Mucosa of stomach (tissue), 1 donor: ENCODE measurements around the gene DNAJC8.

ENCODE experiments used
- H3K27me3 ChIP-seq: one replicate; pipeline ENCODE4 v1.7.0; 2013; ENCODE audit warnings: mild to moderate bottlenecking, low read length; ENCODE audit not compliant: control insufficient read depth, insufficient read depth
- H3K36me3 ChIP-seq: one replicate; pipeline ENCODE4 v1.7.0; 2013; ENCODE audit warnings: low read length; ENCODE audit not compliant: control insufficient read depth, insufficient read depth
- H3K4me1 ChIP-seq: one replicate; pipeline ENCODE4 v1.7.0; 2013; ENCODE audit warnings: mild to moderate bottlenecking, low read length; ENCODE audit not compliant: control insufficient read depth, insufficient read depth
- H3K4me3 ChIP-seq: one replicate; pipeline ENCODE4 v1.7.0; 2013; ENCODE audit warnings: low read length
- H3K9ac ChIP-seq: one replicate; pipeline ENCODE4 v1.7.0; 2013; ENCODE audit warnings: mild to moderate bottlenecking, low read length, moderate library complexity
- H3K9me3 ChIP-seq: one replicate; pipeline ENCODE4 v1.7.0; 2013; ENCODE audit warnings: mild to moderate bottlenecking, low read length, moderate library complexity; ENCODE audit not compliant: control insufficient read depth
- donor health status: Pancreatic carcinoma.

Gene DNAJC8, protein sequence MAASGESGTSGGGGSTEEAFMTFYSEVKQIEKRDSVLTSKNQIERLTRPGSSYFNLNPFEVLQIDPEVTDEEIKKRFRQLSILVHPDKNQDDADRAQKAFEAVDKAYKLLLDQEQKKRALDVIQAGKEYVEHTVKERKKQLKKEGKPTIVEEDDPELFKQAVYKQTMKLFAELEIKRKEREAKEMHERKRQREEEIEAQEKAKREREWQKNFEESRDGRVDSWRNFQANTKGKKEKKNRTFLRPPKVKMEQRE

DNA sequence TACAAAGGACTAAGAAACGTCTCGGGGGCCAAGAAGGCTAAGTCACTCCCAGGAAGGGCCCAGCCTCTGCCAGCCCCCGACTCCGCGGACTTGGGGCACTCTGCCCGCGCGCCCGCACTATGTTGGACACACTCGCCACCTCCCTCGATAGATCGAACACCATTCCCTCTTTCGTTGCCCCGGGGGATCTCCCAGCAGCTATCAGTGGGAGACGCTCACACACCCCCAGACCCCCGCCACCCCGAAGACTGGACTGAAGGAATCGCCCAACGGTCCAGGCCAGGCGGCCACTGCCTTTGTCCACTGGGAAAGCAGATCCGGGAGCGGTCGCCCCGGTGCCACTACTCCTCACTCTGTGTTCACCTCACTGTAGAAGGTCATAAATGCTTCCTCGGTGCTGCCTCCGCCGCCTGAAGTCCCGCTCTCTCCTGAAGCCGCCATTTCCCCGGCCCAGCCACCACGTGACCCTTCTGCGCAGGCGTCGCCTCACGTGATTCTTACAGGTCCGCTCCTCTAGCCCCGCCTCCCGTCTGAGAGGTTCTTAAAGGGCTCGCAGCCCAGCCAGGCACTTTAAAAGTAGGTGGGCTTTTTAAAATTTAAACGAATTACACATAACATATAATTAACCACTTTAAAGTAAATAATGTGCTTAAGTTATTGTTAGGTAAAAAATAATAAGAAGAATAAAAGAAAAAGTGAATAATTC is at the start of gene DNAJC8:
TSS of gene DNAJC8 (minus strand) at position 472 of the 706 bp plus-strand sequence. CDS start at position 441, 31 bp downstream.
- H3K9ac ChIP-seq = peak within 1 kb of the TSS; percentile 94
- H3K27me3 ChIP-seq = no peaks in the 10 kb centered on the region
- H3K4me3 ChIP-seq = peak within 1 kb of the TSS; percentile 86
- peaks cover 17% of the 10 kb centered on the region for H3K4me1 ChIP-seq
- H3K9me3 ChIP-seq = no peaks in the 10 kb centered on the region
- H3K36me3 ChIP-seq = no peaks in the 10 kb centered on the region

DNA sequence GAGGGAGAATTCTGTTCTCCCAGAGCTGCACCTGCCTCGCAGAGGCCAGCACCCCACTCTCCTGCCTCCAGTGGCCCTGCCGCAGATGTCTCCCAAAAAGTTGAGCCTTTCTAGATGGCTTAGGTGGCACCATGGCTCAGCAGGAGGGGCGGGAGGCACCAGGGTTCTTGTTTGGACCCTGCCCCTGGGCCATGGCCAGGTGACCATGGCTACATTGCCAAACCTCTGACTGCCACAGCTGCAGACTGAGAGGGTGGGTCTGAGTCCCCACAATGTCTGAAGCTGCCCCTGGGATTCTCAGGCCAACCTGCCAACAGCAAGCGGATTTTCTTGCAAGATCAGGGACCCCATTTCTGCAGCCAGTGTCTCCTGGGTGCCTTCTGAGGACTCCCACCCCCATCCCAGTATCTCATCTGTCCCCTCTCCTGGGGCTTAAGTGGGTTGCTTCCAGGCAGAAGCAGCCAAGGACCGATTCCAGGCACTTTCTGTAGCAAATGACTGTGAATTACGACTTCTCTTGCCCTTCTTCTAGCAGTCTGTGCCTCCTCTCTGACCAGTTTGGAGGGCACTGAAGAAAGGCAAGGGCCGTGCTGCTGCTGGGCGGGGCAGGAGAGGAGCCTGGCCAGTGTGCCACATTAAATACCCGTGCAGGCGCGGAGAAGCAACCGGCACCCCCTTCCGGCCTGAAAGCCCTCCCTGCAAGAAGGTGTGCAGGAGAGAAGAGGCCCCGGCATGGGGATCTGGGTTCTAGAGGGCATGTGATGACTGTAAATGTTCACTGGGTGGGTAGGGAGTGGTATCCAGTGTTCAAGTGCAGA is 49.0 kb upstream of the DNAJC8 start:
- Histone ChIP-seq H3K27me3 (no peaks in the 10 kb centered on the region), H3K9ac (no peak overlapping the region), H3K9me3 (no peaks in the 10 kb centered on the region), H3K4me3 (no peak overlapping the region), H3K36me3 (peaks cover 4% of the 10 kb centered on the region), H3K4me1 (no peaks in the 10 kb centered on the region)

DNA sequence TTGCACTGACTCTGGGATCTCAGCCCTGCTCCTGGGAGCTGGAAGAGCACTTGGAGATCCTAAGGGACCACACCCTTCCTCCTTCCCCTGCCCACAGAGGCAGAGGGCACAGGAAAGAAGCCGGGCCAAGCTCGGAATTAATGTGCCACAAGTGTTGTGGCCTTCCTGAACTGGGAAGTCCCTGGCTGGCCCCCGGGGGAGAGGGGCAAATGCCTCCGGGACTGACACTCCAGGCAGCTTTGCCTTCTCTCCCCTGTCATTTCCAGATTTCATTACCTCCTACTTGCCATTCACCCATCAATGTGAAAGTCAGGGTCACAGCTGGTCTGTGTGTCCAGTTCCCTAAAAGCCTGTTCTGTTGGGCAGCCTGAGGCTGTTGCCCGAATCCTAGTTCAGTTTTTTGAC is 48.1 kb upstream of the DNAJC8 start:
- no peaks in the 10 kb centered on the region for H3K27me3 ChIP-seq
- H3K36me3 ChIP-seq = peaks cover 4% of the 10 kb centered on the region
- no peaks in the 10 kb centered on the region for H3K4me1 ChIP-seq
- H3K9ac ChIP-seq = no peak overlapping the region
- no peak overlapping the region for H3K4me3 ChIP-seq
- H3K9me3 ChIP-seq = no peaks in the 10 kb centered on the region

DNA sequence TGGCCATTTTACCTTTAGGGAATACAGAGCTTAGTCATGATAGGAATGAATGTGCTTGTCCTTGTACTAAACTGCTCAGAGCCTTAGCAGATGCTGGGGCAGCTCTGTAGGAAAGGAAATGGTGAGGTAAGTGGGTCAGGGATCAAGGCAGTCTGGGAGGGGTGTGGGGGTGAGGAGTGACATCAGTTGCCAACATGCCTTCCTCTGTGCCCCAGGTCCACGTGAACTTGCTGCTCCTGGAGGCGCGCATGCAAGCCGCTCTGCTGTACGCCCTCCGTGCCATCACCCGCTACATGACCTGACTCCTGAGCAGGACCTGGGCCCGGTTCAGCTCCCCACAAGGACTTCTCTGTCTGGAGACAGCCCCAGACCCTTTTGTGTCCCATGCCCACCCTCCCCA is 47.7 kb upstream of the DNAJC8 start:
- peaks cover 4% of the 10 kb centered on the region for H3K36me3 ChIP-seq
- H3K9ac ChIP-seq = no peak overlapping the region
- H3K9me3 ChIP-seq = no peaks in the 10 kb centered on the region

DNA sequence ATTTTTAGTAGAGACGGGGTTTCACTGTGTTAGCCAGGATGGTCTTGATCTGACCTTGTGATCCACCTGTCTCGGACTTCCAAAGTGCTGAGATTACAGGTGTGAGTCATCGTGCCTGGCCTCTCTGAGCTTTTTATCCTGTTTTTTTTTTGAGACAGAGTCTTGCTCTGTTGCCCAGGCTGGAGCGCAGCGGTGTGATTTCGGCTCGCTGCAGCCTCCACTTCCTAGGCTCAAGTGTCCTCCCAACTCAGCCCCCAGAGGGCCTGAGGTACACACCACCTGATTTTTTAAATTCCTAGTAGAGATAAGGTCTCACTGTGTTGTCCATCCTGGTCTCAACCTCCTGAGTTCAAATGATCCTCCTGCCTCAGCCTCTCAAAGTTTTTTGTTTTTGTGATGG is 46.9 kb upstream of the DNAJC8 start:
- peaks cover 5% of the 10 kb centered on the region for H3K36me3 ChIP-seq
- no peaks in the 10 kb centered on the region for H3K4me1 ChIP-seq
- H3K4me3 ChIP-seq = no peak overlapping the region
- H3K9ac ChIP-seq = no peak overlapping the region
- no peaks in the 10 kb centered on the region for H3K9me3 ChIP-seq
- H3K27me3 ChIP-seq = no peaks in the 10 kb centered on the region

More for the DNA sequence above, 47.7 kb upstream of the DNAJC8 start:
- no peaks in the 10 kb centered on the region for H3K4me1 ChIP-seq
- no peaks in the 10 kb centered on the region for H3K27me3 ChIP-seq
- H3K4me3 ChIP-seq = no peak overlapping the region

DNA sequence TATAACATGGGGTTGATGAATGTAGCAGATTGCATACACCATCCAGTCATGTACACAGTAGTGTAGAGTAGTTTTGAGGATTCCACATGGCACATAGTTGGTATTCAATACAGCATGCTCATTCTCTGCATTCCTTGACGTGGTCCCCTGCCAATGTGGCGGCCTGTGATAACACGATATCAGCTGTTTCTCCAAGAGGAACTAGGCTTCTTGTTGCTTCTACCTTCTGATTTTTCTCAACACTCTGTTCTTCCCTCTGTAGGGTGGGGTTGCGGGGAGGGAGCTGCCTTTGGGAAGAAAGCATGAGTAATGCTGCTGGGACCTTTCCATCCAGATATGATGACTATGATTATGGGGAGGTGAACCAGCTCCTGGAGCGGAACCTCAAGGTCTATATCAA is 45.9 kb upstream of the DNAJC8 start:
- Histone ChIP-seq H3K27me3 (no peaks in the 10 kb centered on the region), H3K36me3 (peaks cover 10% of the 10 kb centered on the region), H3K4me3 (no peak overlapping the region), H3K9ac (no peak overlapping the region), H3K4me1 (no peaks in the 10 kb centered on the region), H3K9me3 (no peaks in the 10 kb centered on the region)

DNA sequence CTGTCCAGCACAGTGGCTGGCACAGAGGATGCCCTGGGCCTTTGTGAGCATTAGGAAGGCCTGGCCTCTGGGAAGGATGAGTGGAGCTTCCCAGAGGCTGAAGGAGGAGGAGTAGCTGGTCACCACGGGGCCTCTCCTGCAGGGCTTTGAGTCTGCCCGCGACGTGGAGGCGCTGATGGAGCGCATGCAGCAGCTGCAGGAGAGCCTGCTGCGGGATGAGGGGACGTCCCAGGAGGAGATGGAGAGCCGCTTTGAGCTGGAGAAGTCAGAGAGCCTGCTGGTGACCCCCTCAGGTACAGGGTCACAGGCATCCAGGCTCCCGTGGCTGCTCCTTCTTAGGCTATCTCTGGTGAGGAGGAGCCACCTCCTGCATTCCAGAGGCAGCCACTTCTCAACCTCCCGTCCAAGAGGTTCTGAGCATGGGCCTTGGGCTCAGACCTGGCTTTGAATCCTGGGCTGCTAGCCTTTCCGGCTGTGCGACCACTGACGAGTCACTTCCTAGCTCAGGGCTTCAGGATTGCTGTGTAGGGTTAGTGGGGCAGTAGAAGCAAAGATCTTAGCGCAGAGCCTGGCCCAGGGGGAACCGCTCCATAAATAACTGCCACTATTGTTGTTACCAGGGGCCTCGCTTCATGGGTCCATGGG is 40.5 kb upstream of the DNAJC8 start:
- no peaks in the 10 kb centered on the region for H3K9me3 ChIP-seq
- H3K9ac ChIP-seq = no peak overlapping the region
- no peaks in the 10 kb centered on the region for H3K27me3 ChIP-seq
- H3K4me1 ChIP-seq = no peaks in the 10 kb centered on the region
- no peak overlapping the region for H3K4me3 ChIP-seq
- peaks cover 14% of the 10 kb centered on the region for H3K36me3 ChIP-seq

DNA sequence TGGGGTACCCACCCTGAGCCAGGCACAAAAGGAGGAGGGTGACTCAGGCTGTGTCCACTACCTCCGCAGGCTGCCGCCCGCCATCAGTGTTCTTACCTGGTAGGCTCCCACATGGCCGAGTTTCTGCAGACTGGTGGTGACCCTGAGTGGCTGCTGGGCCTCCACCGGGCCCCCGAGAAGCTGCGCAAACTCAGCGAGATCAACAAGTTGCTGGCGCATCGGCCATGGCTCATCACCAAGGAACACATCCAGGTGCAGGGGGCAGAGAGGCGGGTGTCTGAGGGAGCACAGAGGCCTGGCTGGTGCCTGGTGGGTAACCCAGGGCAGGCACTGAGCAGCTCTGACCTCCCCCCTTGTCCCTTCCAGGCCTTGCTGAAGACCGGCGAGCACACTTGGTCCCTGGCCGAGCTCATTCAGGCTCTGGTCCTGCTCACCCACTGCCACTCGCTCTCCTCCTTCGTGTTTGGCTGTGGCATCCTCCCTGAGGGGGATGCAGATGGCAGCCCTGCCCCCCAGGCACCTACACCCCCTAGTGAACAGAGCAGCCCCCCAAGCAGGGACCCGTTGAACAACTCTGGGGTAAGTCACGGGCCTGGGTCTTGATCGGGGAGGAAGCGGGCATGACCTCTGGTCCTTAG is 39.5 kb upstream of the DNAJC8 start:
- H3K27me3 ChIP-seq = no peaks in the 10 kb centered on the region
- no peaks in the 10 kb centered on the region for H3K9me3 ChIP-seq
- H3K36me3 ChIP-seq = peaks cover 14% of the 10 kb centered on the region

DNA sequence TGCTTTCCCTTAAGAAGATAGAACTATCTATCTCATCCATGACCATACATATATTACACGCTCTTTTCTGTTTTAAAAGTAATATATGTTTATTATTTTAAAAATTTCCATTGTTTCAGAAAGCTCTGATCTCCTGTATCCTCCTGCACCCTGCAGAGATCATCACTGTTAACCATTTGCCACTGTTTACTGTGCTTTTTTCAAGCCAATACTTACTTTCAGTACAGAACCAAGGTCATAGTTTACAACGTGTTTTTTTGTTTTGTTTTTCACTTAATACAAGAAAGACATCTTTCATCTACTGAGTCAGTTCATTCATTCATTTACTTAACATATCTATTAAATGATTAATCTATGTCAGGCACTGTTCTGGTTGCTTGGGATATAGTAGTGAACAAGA is 36.7 kb upstream of the DNAJC8 start:
- Histone ChIP-seq H3K4me3 (no peak overlapping the region), H3K4me1 (peaks cover 19% of the 10 kb centered on the region), H3K9me3 (no peaks in the 10 kb centered on the region), H3K9ac (no peak overlapping the region), H3K36me3 (peaks cover 11% of the 10 kb centered on the region), H3K27me3 (no peaks in the 10 kb centered on the region)

More for the DNA sequence above, 39.5 kb upstream of the DNAJC8 start:
- no peak overlapping the region for H3K4me3 ChIP-seq
- H3K9ac ChIP-seq = no peak overlapping the region
- no peaks in the 10 kb centered on the region for H3K4me1 ChIP-seq

DNA sequence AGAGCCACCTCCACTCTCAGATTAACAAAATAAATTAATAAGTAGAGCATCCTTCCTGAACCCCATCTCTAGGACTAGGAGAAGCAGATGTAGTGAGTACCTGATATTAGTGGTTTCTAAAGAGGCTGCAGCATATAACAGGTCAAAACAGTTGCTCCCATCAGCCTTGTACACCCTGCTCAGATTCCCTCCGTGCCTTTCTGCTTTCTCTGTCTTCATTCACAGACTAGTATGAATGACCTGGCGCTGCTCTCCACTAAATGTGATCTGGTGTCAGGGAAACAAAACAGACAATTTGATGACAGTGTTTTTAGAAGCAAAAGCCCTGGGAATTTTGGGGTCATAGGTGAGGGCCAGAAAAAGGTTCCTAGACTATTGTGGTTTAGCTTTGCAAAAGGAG is 34.8 kb upstream of the DNAJC8 start:
- Histone ChIP-seq H3K9me3 (no peaks in the 10 kb centered on the region), H3K9ac (no peak overlapping the region), H3K4me1 (peaks cover 19% of the 10 kb centered on the region), H3K4me3 (no peak overlapping the region), H3K27me3 (no peaks in the 10 kb centered on the region), H3K36me3 (peaks cover 7% of the 10 kb centered on the region)

DNA sequence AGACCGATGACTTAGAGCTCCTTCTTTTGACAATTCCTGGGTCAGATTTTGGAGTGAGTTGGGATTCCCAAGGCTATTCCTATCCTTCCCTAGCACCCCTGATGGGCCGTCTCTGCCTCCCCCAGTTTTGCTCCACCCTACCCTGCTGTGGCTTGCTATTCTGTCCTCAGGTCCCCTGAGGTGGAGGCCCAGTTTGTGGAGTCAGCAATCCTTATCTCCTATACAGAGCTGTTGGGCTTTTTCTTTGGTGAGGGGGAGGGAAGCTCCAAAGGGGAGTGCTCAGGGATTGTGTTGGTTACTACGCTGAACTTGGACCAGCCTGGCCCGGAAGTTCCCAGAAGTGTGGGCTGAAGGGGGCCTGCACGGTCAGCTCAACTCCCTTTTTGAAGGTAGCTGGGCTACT is 34.1 kb upstream of the DNAJC8 start:
- Histone ChIP-seq H3K4me1 (peaks cover 19% of the 10 kb centered on the region), H3K9ac (no peak overlapping the region)

More for the DNA sequence above, 34.1 kb upstream of the DNAJC8 start:
- Histone ChIP-seq H3K9me3 (no peaks in the 10 kb centered on the region), H3K4me3 (no peak overlapping the region), H3K36me3 (peaks cover 3% of the 10 kb centered on the region), H3K27me3 (no peaks in the 10 kb centered on the region)
